ENCODE measurements around the gene WDR86.

- TF ChIP-seq CTCF (IDR thresholded peaks at IDR 0.05) (no peak), POLR2AphosphoS5 (IDR thresholded peaks at IDR 0.05) (no peak), POLR2A (IDR thresholded peaks at IDR 0.05) (no peak), EP300 (IDR thresholded peaks at IDR 0.05) (no peak)
Observed at GRCh38 chr7:151454305-151454704, 44.5 kb upstream of the WDR86 start.

Data from upper lobe of left lung (tissue), 4 donors.